Subcutaneous adipose tissue (tissue), 4 donors: Measurements from ENCODE around the gene TKTL2. TPM values are rescaled to one million over a fixed set of nuclear protein-coding genes. Genes with fewer than 3 reads are reported as not detected.

Experiments
- CTCF ChIP-seq: fragments of 450-650 bp; IDR thresholded peaks from one replicate; pipeline ENCODE4 v1.5.1; 2016; ENCODE audit warnings: low read depth, mild to moderate bottlenecking, control low read depth, antibody characterized with exemption, moderate library complexity
- total RNA-seq, 4 donors: library from RNA; depleted of rRNA; stranded (reverse); fragments of >200 nt; gene quantifications; one replicate each; pipeline ENCODE4 v1.1.0, GENCODE V29; 2016

The TKTL2 gene
- total RNA-seq, 4 donors from 2014 or later = 0.34 TPM; not detected in 3

GRCh38 chr4:163476761-163477438, 3.3 kb upstream of the TKTL2 start:
- TF ChIP-seq CTCF = no peak

GRCh38 chr4:163474027-163474426, 473 bp upstream of the TKTL2 start:
- no peak for TF ChIP-seq CTCF

DNA sequence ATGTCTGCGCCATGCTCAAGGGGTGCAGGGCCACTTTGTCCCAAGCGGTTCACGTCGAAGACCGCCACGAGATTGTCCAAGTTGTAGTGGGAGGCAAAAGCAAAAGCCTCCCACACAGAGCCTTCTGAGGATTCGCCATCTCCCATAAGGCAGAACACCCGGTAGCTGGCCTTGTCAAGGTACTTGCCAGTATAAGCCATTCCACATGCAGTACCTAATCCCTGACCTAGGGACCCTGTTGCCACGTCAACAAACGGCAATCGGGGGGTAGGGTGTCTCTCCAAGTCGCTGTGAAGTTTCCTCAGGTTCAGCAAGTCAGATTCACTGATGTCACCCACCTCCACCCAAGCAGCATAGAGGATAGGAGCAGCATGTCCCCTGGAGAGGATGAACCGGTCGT, 424 bp downstream of the TKTL2 start:
- TF ChIP-seq CTCF = no peak

- no peak for TF ChIP-seq CTCF
Measured at GRCh38 chr4:163470391-163470790, 3.2 kb downstream of the TKTL2 start.

- TF ChIP-seq CTCF = no peak
Measured at GRCh38 chr4:163467082-163467770, 6.3 kb downstream of the TKTL2 start.

DNA sequence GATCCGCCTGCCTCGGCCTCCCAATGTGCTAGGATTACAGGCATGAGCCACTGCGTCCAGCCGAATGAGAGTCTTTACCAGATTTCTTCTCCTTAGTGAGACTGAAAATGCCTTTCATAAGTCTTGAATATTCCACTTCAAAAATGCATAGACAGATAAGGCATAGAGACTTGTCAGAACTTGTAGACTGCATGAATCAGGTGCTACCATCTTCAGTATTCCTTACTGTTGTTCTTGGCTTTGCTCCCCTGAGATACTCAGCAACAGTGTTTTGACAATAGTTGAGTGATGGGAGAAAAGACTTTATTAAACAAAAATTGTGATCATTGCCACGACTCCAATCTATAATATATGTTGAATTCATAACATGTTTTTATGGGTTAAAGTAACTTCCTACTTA, 11.0 kb downstream of the TKTL2 start:
- TF ChIP-seq CTCF = no peak

GRCh38 chr4:163448540-163449203, 24.9 kb downstream of the TKTL2 start:
- TF ChIP-seq CTCF = no peak
